Fibroblast of lung (primary cell): ENCODE results near the gene PIGM.

Source experiments
- EZH2 ChIP-seq: IDR thresholded peaks from 2 replicates; pipeline ENCODE4 v1.5.1; 2012; ENCODE audit warnings: low read length, control low read depth, mild to moderate bottlenecking; ENCODE audit errors: missing control alignments
- TF ChIP-seq, protein P1 (sequence below), 2 donors: IDR thresholded peaks in 1 of 2; conservative IDR thresholded peaks in 1 of 2; 1 replicate in 1 of 2; 2 replicates in 1 of 2; pipeline ENCODE4 v1.5.1; 2011 to 2012; ENCODE audit warnings: low read length in 2 of 2, control low read depth in 1 of 2, inconsistent platforms in 1 of 2, low read depth in 1 of 2, mild to moderate bottlenecking in 1 of 2

DNA sequence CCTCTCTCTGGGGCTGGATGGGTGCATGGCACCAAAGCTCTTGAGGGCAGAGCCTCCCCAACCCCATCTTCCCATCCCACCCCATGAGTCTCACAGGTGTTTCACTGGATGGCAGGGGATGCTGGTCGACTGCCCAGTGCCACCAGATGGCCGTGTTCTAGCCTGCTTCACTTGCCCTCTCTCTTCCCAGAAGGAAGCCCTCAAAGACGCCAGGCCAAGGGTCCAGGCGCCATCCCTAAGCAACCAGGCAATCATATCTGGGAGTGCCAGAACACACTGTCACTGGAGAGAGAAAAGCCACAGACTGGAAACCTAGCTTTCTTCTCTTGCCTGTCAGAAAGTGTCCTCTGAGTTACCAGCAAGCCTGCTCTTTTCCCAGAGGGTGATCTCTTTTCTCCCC is 26.7 kb downstream of the PIGM start:
- TF ChIP-seq, protein P1, sequence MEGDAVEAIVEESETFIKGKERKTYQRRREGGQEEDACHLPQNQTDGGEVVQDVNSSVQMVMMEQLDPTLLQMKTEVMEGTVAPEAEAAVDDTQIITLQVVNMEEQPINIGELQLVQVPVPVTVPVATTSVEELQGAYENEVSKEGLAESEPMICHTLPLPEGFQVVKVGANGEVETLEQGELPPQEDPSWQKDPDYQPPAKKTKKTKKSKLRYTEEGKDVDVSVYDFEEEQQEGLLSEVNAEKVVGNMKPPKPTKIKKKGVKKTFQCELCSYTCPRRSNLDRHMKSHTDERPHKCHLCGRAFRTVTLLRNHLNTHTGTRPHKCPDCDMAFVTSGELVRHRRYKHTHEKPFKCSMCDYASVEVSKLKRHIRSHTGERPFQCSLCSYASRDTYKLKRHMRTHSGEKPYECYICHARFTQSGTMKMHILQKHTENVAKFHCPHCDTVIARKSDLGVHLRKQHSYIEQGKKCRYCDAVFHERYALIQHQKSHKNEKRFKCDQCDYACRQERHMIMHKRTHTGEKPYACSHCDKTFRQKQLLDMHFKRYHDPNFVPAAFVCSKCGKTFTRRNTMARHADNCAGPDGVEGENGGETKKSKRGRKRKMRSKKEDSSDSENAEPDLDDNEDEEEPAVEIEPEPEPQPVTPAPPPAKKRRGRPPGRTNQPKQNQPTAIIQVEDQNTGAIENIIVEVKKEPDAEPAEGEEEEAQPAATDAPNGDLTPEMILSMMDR (conservative IDR thresholded peaks at IDR 0.05 in 1 of 2, IDR thresholded peaks at IDR 0.05 in 1 of 2; ENCODE audit: low read depth in 1 of 2, low read length in 2 of 2), result no peak
- no peak for TF ChIP-seq EZH2
